Retinal pigment epithelial cell (primary cell): ENCODE measurements around the gene TPBGL.

Experiments
- DNase-seq: peaks from one replicate; pipeline ENCODE4 v3.0.0-alpha.2; 2010; ENCODE audit warnings: low read depth
- H3K4me3 ChIP-seq: 2 replicates; pipeline ENCODE4 v1.5.1; 2011; ENCODE audit warnings: mild to moderate bottlenecking, low read length, control low read depth, moderate library complexity
- TF ChIP-seq, protein P1 (sequence below): conservative IDR thresholded peaks from 2 replicates; pipeline ENCODE4 v1.5.1; 2011; ENCODE audit warnings: low read depth, low read length, control low read depth, inconsistent platforms

Gene TPBGL

DNA sequence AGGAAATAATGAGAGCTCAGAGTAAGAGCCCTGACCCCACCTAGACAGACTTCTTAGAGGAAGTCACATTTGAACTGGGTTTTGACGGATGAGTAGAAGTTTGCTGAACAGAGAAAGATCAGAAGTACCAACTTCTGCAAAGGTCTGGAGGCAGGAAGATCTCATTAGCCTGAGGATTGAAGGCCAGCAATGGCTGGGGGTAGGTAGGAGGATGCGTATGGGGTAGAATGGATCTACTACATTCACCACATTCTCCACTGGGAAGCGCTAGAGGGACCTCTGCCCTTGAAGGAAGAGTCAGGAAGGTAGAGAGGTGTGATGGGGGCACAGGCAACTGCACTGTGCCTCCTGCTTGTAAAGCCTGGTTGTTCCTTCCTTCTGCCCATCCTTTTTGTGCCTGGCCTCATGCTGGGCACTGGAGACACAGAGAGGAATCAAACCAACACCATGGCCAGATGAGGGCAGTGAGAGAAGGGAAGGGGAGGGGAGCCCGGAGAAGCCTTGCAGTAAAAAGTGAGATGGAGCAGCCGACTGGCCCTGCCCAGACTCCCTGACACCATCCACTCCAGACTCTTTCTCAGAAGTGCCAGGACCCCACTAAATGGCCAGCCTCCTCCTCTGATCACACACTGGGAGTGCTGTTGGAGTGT lies 4.9 kb downstream of the TPBGL start:
- no peak for DNase-seq
- TF ChIP-seq, protein P1, sequence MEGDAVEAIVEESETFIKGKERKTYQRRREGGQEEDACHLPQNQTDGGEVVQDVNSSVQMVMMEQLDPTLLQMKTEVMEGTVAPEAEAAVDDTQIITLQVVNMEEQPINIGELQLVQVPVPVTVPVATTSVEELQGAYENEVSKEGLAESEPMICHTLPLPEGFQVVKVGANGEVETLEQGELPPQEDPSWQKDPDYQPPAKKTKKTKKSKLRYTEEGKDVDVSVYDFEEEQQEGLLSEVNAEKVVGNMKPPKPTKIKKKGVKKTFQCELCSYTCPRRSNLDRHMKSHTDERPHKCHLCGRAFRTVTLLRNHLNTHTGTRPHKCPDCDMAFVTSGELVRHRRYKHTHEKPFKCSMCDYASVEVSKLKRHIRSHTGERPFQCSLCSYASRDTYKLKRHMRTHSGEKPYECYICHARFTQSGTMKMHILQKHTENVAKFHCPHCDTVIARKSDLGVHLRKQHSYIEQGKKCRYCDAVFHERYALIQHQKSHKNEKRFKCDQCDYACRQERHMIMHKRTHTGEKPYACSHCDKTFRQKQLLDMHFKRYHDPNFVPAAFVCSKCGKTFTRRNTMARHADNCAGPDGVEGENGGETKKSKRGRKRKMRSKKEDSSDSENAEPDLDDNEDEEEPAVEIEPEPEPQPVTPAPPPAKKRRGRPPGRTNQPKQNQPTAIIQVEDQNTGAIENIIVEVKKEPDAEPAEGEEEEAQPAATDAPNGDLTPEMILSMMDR = peak; percentile 13
- no peak overlapping the region for H3K4me3 ChIP-seq

- no peak overlapping the region for H3K4me3 ChIP-seq
- TF ChIP-seq, protein P1 = no peak
- DNase-seq = no peak
Measured at GRCh38 chr11:75246006-75246670, 5.6 kb downstream of the TPBGL start.

DNA sequence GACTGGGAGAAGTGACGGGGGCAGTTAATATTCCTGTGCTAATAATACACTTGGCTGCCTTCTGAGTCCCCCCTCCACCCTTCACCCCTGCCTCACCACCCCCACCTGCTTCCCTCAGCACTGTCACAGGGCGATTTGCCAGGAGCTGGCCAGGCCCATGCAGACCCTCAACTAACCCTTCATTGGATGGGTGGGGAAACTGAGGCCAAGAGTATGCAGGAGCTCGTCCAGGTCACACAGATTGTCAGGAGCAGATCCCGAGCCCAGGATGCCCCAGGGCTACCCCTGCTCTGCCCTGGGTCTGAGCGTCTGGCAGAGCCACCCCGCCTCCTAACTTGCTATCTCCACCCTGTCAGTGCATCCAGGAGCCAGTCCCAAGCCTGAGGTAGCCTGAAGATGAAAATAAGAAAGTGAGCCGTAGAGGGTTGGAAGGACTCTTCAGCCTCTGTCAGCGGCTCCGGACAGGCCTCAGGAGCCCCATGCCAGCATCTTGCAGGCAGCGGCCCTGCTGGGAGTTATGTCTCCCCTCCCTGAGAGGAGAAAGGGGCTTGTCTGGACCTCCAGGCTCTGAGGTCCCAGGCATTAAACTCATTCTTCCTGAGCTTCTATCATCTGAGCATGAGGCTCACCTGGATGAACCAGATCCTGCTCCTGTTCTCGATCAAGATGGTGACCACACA lies 6.2 kb downstream of the TPBGL start:
- H3K4me3 ChIP-seq = no peak overlapping the region
- TF ChIP-seq, protein P1 = no peak
- DNase-seq = no peak

DNA sequence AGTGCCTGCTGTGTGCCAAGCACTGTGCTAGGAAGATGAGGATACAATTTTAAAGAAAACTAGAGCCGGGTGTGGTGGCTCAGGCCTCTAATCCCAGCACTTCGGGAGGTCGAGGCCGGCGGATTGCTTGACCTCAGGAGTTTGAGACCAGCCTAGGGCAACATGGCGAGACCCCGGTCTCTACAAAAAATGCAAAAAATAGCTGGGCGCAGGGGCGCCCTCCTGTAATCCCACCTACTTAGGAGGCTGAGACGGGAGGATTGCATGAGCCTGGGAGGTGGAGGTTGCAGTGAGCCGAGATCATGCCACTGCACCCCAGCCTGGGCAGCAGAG lies 8.3 kb downstream of the TPBGL start:
- TF ChIP-seq, protein P1 = no peak
- H3K4me3 ChIP-seq = no peak overlapping the region
- DNase-seq = no peak

DNA sequence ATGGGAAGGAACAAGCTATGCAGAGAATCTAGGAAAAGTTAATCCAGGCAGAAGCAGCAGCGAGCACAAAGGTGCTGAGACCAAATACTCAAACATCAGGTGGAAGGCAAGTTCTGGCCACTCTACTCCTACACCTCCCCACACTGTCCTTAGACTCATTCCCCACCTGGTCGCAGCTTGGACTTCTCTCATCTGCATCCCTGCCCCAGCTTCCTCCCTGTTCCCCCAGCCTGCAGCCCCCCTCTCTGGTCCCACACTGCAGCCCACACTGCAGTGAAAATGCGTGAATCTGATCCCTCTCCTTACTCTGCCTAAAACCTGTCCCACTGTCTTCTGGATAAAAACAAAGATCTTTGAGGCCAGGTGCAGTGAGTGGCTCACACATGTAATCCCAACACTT lies 9.1 kb downstream of the TPBGL start:
- no peak overlapping the region for H3K4me3 ChIP-seq
- TF ChIP-seq, protein P1 = no peak
- no peak for DNase-seq

DNA sequence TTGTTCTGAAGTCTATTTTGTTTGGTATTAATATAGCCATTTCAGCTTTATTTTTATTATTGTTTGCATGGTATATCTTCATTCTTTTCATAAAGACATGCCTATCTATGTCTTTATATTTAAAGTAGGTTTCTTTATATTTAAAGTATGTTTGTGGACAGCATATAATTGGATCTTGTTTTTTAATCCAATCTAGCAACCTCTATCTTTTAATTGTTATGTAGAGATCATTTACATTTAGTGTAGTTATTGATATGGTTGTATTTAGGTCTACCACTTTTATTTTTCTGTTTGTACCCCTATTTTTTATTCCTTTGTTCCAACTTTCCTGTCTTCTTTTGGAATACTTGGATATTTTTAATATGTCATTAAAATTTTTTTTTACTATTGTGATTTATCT lies 13.8 kb downstream of the TPBGL start:
- DNase-seq = no peak
- TF ChIP-seq, protein P1 = no peak
- no peak overlapping the region for H3K4me3 ChIP-seq
